HG03342 (cell line): ENCODE measurements around the gene SPACA7.
"Not testable (repeated sequence)": the region's sequence is repeated elsewhere in the genome, so short reads cannot be mapped to it uniquely, and the experiment has no call there.

Experiments used
- ATAC-seq: cut with Tn5 transposase; IDR thresholded peaks from one replicate; pipeline ENCODE4 v1.9.1; 2021; ENCODE audit warnings: mild to moderate bottlenecking, moderate library complexity; ENCODE audit not compliant: unreplicated experiment

SPACA7 gene

GRCh38 chr13:112349681-112350080, 26.5 kb upstream of the SPACA7 start:
- no peak for ATAC-seq

GRCh38 chr13:112350300-112350699, 25.9 kb upstream of the SPACA7 start:
- no peak for ATAC-seq

DNA sequence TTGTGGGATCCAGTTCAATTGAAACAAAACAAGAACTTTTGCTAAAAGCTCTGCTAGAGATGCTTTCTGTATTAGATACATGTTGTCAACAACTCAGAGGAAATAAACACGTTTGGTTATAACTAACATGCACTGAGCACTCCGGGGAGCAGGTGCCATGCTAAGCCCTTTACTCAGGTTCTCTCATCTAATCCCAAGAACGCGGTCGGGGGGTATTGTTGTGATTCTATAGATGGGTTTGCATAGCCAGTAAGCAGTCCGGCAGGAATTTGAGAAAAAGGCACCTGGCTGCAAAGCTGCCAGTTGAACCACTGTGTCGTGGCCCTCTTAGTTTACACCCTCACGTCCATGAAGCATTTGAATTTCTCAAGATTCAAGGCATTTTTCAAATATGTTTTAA, 24.3 kb upstream of the SPACA7 start:
- no peak for ATAC-seq

GRCh38 chr13:112353856-112354255, 22.3 kb upstream of the SPACA7 start:
- no peak for ATAC-seq

GRCh38 chr13:112354330-112355273, 21.6 kb upstream of the SPACA7 start:
- no peak for ATAC-seq

- no peak for ATAC-seq
Measured at GRCh38 chr13:112355274-112355838, 20.8 kb upstream of the SPACA7 start.

DNA sequence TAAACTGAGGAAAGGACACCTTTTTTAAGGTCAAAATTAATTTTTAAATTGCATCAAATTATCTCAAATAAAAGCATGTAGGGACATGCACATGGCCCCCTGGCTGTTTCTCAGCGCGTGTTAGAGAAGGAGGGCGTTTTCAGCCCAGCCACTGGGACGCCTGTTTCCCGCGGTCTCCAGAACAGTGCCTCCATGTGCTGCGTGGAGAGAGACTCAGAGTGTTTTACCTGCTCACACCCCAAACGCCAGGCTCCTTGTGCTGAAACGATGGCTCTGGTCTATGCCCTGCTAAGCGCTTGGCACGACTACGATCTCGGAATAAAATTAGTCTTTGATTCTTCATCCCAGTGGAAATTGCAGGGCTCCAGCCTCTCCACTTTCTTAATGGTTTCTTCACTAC, 20.0 kb upstream of the SPACA7 start:
- no peak for ATAC-seq

- ATAC-seq: no peak
Measured at GRCh38 chr13:112358156-112358555, 18.0 kb upstream of the SPACA7 start.

DNA sequence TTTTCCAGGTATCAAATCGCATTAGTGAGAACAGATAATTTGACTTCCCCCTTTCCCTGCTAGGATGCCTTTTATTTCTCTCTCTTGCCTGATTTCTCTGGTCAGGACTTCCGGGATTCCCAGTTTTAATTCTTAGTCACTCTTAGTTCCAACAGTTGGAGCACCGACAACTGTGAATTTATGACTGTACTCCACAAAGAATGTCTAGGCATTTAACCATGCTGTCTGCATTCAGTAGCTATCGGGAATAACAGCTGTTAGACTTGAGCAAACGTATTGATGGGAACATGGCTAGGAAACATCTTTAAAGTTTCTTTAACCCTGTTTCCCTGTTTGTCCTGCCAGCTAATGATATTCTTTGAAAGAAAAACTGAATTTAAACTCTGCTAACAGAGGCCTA, 14.1 kb upstream of the SPACA7 start:
- ATAC-seq: no peak

DNA sequence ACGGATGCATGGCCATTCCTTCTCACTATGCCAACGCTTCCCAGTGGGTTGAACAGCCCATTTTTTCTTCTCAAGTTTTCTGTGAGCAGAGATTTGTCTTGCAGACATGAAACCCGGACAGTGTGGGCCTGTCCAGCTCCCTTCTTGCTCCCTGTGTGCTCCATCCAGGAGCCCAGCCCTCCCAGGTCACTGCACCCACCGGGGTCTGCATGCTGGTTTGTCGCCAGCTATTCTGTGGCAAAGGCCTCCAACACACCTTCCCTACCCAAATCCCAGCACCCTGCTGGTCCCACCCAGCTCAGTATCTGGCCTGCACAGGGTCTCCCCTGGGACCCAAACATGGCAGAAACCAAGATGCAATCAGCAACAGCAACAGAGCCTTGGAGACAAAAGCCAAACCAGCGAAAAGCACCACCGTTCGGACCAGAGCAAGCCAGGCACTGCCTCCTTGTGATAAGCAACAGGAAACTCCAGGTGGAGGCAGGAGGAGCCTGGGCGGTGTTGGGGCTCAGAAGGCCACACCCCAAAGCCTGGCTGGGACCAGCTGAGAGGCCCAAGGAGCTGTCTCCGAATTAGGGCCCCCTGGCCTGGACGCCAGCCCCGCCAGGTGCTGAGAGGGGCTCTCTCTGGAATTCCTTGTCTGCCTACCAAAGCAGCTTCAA, 12.2 kb upstream of the SPACA7 start:
- no peak for ATAC-seq

- ATAC-seq: no peak
Measured at GRCh38 chr13:112366907-112367646, 9.1 kb upstream of the SPACA7 start.

GRCh38 chr13:112368883-112369282, 7.3 kb upstream of the SPACA7 start:
- ATAC-seq: no peak

DNA sequence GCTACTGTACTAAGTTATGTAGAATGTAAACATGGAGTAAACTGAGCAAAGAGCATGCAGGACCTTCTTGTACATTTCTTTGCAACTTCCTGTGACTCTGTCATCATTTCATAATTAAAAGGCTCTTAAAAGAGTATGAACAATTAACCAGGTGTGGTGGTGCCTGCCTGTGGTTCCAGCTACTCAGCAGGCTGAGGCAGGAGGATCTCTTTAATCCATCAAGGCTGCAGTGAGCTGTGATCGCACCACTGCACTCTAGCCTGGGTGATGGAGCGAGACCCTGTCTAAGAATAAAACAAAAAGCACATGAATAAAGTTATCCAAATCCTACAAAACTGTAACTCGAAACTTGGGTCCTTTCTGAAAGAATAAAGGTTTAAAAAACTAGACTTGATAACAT, 5.8 kb upstream of the SPACA7 start:
- no peak for ATAC-seq

DNA sequence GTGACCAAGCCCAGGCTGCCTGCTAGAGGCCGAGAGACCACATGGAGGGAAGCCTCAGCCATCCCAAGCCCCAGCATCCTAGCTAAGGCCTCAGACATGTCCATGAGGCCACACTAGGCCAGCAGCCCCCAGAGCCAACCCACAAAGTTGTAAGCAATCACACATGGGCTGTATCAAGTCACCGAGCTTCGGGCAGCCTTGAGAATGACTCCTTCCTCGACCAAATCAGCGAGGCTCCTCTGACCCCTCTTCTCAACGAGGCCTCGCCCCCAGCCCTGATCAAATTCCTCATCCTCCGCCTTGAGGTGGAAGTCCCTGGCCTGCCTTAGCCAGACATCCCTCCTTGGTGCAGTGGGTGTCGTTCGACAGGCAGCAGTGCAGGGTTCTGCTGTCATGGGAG, 1.9 kb upstream of the SPACA7 start:
- ATAC-seq: no peak

GRCh38 chr13:112391746-112392145, 15.6 kb downstream of the SPACA7 start:
- ATAC-seq: no peak

- no peak for ATAC-seq
Measured at GRCh38 chr13:112392719-112393118, 16.6 kb downstream of the SPACA7 start.

GRCh38 chr13:112395022-112395421, 18.9 kb downstream of the SPACA7 start:
- ATAC-seq: not testable (repeated sequence)

GRCh38 chr13:112395941-112396340, 19.8 kb downstream of the SPACA7 start:
- not testable (repeated sequence) for ATAC-seq

DNA sequence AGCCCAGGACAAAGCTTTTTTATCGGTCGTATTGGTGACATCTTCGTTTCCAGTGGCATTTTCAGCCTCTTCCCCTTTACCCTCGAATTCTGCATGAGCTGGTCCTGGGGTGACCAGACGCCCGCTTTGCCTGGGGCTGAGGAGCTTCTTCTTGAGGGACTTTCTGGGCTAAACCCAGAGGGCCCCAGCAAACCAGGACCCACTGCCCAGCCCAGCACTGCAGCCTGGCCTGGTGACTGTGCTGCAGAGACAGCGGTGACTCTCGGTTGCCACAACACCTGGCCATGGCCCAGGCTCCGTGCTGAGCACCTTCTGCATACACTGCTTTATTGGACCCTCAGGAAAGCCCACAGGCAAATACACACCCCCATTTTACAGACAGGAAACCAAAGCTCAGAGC, 21.0 kb downstream of the SPACA7 start:
- no peak for ATAC-seq

DNA sequence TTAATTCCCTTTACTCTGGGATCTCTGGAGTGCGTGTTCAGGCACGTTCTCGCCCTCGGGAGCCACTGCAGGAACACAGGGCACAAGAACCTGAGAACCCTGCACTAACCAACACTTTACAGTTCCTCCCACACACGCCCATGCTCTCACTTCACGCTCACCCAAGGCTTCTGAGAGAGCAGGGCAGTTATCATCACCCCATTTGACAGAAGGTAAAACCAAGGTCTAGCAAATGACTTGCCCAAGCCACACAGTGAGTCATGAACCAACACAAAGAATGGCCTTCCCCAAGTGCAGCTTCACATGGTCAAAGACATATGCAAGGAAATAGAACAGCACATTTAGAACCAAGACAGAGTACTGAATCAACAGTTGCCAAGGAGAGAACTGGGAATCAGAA, 22.2 kb downstream of the SPACA7 start:
- ATAC-seq: not testable (repeated sequence)

DNA sequence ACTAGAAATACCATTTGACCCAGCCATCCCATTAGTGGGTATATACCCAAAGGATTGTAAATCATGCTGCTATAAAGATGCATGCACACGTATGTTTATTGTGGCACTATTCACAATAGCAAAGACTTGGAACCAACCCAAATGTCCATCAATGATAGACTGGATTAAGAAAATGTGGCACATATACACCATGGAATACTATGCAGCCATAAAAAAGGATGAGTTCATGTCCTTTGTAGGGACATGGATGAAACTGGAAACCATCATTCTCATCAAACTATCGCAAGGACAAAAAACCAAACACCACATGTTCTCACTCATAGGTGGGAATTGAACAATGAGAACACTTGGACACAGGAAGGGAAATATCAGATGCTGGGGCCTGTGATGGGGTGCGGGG, 33.7 kb downstream of the SPACA7 start:
- not testable (repeated sequence) for ATAC-seq
